GM21390 (cell line): ENCODE results near the gene PHLDA2.
"Not testable (repeated sequence)": the region's sequence is repeated elsewhere in the genome, so short reads cannot be mapped to it uniquely, and the experiment has no call there.

ENCODE experiments used
- ATAC-seq: cut with Tn5 transposase; IDR thresholded peaks from one replicate; pipeline ENCODE4 v1.9.1; 2021; ENCODE audit not compliant: unreplicated experiment

The PHLDA2 gene

GRCh38 chr11:2945757-2946287 is 16.6 kb upstream of the PHLDA2 start:
- no peak for ATAC-seq

- ATAC-seq: no peak
Measured at GRCh38 chr11:2945031-2945756, 16.0 kb upstream of the PHLDA2 start.

- ATAC-seq: no peak
Measured at GRCh38 chr11:2944530-2944929, 15.3 kb upstream of the PHLDA2 start.

GRCh38 chr11:2943711-2944118 is 14.5 kb upstream of the PHLDA2 start:
- no peak for ATAC-seq

- ATAC-seq: no peak
Measured at GRCh38 chr11:2942872-2943710, 13.9 kb upstream of the PHLDA2 start.

- no peak for ATAC-seq
Measured at GRCh38 chr11:2942447-2942846, 13.2 kb upstream of the PHLDA2 start.

- no peak for ATAC-seq
Measured at GRCh38 chr11:2940921-2941821, 12.0 kb upstream of the PHLDA2 start.

- no peak for ATAC-seq
Measured at GRCh38 chr11:2940147-2940920, 11.1 kb upstream of the PHLDA2 start.

- ATAC-seq: not testable (repeated sequence)
Measured at GRCh38 chr11:2938458-2939418, 9.5 kb upstream of the PHLDA2 start.

- ATAC-seq: not testable (repeated sequence)
Measured at GRCh38 chr11:2937641-2938457, 8.6 kb upstream of the PHLDA2 start.

- ATAC-seq: no peak
Measured at GRCh38 chr11:2934611-2935239, 5.5 kb upstream of the PHLDA2 start.

GRCh38 chr11:2934021-2934550 is 4.9 kb upstream of the PHLDA2 start:
- no peak for ATAC-seq

- no peak for ATAC-seq
Measured at GRCh38 chr11:2933375-2934020, 4.3 kb upstream of the PHLDA2 start.

GRCh38 chr11:2932850-2933251 is 3.6 kb upstream of the PHLDA2 start:
- no peak for ATAC-seq

GRCh38 chr11:2931771-2932738 is 2.8 kb upstream of the PHLDA2 start:
- no peak for ATAC-seq

GRCh38 chr11:2931420-2931746 is 2.2 kb upstream of the PHLDA2 start:
- ATAC-seq: no peak
